Activated naive CD8-positive, alpha-beta T cell treated with anti-CD3 and anti-CD28 coated beads for 36 hours (primary cell): ENCODE measurements around the gene ARHGAP6. TPM values are rescaled to one million over a fixed set of nuclear protein-coding genes. Genes with fewer than 3 reads are reported as not detected.

Experiments
- DNase-seq: peaks from one replicate; pipeline ENCODE4 v3.0.0; 2021
- H3K27ac Mint-ChIP-seq: one replicate; pipeline ENCODE4 v1.8.0; 2022; ENCODE audit warnings: mild to moderate bottlenecking, moderate library complexity, mixed read lengths
- H3K27me3 Mint-ChIP-seq: one replicate; pipeline ENCODE4 v1.8.0; 2022; ENCODE audit warnings: mild to moderate bottlenecking, mixed read lengths
- H3K36me3 Mint-ChIP-seq: one replicate; pipeline ENCODE4 v1.8.0; 2021; ENCODE audit warnings: mild to moderate bottlenecking, mixed read lengths
- H3K4me1 Mint-ChIP-seq: one replicate; pipeline ENCODE4 v1.8.0; 2021; ENCODE audit warnings: mixed read lengths
- H3K4me3 Mint-ChIP-seq: one replicate; pipeline ENCODE4 v1.8.0; 2022; ENCODE audit warnings: mild to moderate bottlenecking, moderate library complexity, mixed read lengths
- H3K9me3 Mint-ChIP-seq: one replicate; pipeline ENCODE4 v1.8.0; 2022; ENCODE audit warnings: mixed read lengths
- total RNA-seq, 2 experiments: library from RNA; stranded (reverse); gene quantifications; one replicate each; pipeline ENCODE4 v1.2.3, GENCODE V29; 2021

ARHGAP6 gene
- total RNA-seq, 2 experiments from 2014 or later: not detected

GRCh38 chrX:11214346-11215190 is 451.2 kb downstream of the ARHGAP6 start:
- no peak for DNase-seq
- H3K4me3 Mint-ChIP-seq: no peak overlapping the region
- peaks cover 4% of the 10 kb centered on the region for H3K27me3 Mint-ChIP-seq
- no peaks in the 10 kb centered on the region for H3K36me3 Mint-ChIP-seq
- no peak overlapping the region for H3K27ac Mint-ChIP-seq
- peaks cover 4% of the 10 kb centered on the region for H3K9me3 Mint-ChIP-seq
- H3K4me1 Mint-ChIP-seq: peaks cover 2% of the 10 kb centered on the region

DNA sequence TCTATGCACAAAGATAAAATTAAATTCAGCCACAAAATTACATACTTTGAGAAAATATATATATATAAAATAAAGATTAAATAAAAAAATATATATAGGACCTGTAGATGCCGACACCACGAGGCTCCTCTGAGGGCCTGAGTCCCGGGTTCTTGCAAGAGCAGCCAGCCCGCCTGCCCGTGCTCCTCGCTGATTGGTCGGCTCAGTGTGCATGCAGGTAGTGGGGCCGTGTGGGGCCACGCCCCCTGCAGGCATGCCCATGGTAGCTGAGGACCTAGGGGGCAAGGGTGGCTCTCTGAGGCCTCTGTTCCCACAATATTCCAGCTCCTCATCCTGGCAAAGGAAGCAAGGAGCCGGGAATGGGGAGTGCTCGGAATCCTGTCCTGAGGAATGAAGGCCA is 453.0 kb downstream of the ARHGAP6 start:
- Mint-ChIP-seq H3K4me1 (peaks cover 2% of the 10 kb centered on the region), H3K27me3 (peaks cover 4% of the 10 kb centered on the region), H3K27ac (no peak overlapping the region), H3K9me3 (peaks cover 1% of the 10 kb centered on the region), H3K4me3 (no peak overlapping the region), H3K36me3 (no peaks in the 10 kb centered on the region)
- no peak for DNase-seq

DNA sequence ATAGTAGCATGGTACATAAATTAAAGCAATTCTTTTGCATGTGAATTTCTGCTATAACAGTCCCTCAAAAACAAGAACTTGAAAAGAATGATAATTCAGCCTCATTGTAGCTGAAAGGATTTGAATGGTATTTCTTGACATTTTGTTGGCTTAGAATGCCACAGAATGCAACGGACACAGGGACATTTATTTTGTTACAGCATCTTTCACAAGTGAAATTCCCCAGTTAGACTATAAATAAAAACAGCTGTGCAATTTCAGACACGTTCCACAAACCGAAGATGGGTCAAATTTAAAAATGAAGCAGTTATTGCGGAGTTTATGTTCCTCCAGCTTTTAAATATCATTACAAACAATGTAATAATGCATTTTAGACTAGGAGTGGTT is 455.3 kb downstream of the ARHGAP6 start:
- H3K27ac Mint-ChIP-seq: no peak overlapping the region
- no peaks in the 10 kb centered on the region for H3K36me3 Mint-ChIP-seq
- no peak for DNase-seq
- peaks cover 1% of the 10 kb centered on the region for H3K9me3 Mint-ChIP-seq
- H3K4me1 Mint-ChIP-seq: peaks cover 2% of the 10 kb centered on the region
- no peak overlapping the region for H3K4me3 Mint-ChIP-seq
- H3K27me3 Mint-ChIP-seq: peaks cover 4% of the 10 kb centered on the region

DNA sequence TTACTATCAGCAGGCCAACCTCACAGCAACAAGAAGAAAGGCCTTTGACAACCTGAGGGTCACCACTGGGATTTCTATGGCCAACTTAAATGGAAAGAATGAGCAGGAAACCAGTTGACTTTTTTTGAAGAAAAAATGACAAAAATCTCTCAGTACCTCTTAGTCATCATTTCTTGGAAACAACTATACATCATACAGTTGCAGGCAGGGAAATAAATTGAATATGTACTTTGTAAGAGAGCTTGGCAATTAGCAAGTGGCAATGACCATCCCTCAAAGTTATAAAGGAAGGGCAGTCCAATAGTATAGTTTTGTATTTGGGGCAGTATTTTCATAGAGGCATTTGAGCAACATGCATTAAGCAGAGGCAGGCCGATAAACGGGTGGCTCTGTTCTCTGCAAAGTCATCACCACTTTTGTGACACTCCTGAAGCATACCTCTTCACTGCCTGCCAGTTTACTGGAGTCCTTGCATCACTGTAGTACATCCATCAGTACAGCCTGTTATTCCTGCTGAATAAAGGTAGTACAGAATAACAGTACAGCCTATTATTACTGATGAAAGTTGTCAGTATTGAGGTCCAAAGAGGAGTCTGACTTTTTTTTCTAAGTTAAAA is 455.8 kb downstream of the ARHGAP6 start:
- H3K27ac Mint-ChIP-seq: no peak overlapping the region
- peaks cover 2% of the 10 kb centered on the region for H3K4me1 Mint-ChIP-seq
- H3K36me3 Mint-ChIP-seq: no peaks in the 10 kb centered on the region
- H3K9me3 Mint-ChIP-seq: peaks cover 1% of the 10 kb centered on the region
- no peak for DNase-seq
- no peak overlapping the region for H3K4me3 Mint-ChIP-seq
- H3K27me3 Mint-ChIP-seq: peaks cover 4% of the 10 kb centered on the region

DNA sequence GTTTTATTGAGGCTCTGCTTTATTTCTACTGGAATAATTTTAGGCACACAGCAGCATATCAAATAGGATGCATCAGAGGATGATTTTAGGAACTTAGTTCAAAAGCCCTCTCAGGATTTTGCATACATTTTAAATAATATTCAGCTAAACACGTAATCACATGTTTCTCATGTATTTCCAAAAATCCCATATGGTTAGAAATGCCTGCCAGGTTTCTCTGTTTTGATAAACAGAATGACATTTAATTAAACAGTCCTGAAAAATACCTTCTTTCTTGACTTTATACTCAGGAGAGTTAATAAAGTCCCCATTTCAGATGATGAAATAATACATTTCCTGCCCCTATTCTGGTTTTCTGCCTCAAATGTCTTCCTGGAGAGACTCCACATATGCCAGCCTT is 459.0 kb downstream of the ARHGAP6 start:
- H3K9me3 Mint-ChIP-seq: no peaks in the 10 kb centered on the region
- peaks cover 2% of the 10 kb centered on the region for H3K4me1 Mint-ChIP-seq
- H3K27ac Mint-ChIP-seq: no peak overlapping the region
- no peaks in the 10 kb centered on the region for H3K36me3 Mint-ChIP-seq
- no peak overlapping the region for H3K4me3 Mint-ChIP-seq
- H3K27me3 Mint-ChIP-seq: no peaks in the 10 kb centered on the region
- no peak for DNase-seq

DNA sequence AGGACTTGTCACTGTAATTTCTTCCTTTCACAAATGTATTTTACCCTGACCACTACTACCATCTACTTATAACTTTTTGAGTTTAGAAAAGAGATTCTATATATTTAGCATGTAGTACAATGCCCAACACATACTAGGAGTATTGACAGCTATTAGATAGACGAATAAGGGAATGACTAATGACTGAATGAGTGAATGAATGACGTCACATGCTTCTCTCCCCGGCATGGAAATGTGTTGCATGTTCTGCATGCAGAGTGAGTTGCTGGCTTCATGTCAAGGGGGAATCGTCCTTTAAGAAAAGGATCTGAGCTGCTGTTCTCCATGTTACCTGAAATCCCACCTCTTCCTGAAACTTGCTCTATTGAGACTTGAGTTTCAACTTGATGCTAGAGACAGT is 459.9 kb downstream of the ARHGAP6 start:
- no peak for DNase-seq
- Mint-ChIP-seq H3K4me3 (no peak overlapping the region), H3K36me3 (no peaks in the 10 kb centered on the region), H3K27me3 (no peaks in the 10 kb centered on the region), H3K9me3 (no peaks in the 10 kb centered on the region), H3K27ac (no peak overlapping the region), H3K4me1 (peaks cover 2% of the 10 kb centered on the region)

DNA sequence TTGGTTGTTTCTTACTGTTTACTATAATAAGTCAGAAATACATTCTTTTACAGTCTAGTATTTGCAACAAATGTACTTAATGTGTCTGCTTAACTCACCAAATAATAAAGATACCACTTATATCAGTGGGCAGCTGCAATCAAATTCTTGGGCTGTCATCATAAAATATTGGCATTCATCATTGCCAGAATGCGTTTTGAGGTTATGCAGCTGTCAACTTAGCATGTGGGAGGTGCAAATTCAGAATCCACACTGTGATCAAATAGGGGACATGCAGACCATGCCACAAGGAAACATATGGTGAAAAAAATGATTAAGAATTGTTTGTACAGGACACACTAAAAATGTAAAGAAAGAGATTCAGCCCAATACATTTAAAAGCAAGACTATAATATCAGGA is 468.0 kb downstream of the ARHGAP6 start:
- DNase-seq: no peak
- Mint-ChIP-seq H3K36me3 (no peaks in the 10 kb centered on the region), H3K4me3 (no peak overlapping the region), H3K27ac (no peak overlapping the region), H3K27me3 (peaks cover 4% of the 10 kb centered on the region), H3K4me1 (no peaks in the 10 kb centered on the region), H3K9me3 (no peaks in the 10 kb centered on the region)

DNA sequence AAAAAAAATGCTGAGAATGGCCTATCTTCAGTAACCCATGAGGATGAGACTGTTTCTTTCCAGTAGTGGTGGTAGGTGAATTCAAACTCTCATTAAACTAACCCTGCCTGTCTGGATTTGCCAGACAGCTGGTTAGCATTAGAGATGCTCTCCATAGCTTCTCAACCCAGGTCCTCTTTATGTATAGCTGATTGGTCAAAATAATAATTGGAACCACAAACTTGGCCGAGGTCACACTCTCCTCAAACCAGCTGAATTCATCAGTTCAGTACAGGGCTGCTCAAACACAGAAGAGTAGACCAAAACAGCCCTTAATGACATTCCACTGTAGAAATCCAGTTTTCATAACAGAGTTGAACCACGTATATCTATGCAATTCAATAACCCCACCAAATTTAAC is 469.2 kb downstream of the ARHGAP6 start:
- peaks cover 4% of the 10 kb centered on the region for H3K27me3 Mint-ChIP-seq
- no peaks in the 10 kb centered on the region for H3K9me3 Mint-ChIP-seq
- H3K36me3 Mint-ChIP-seq: no peaks in the 10 kb centered on the region
- no peak for DNase-seq
- H3K4me3 Mint-ChIP-seq: no peak overlapping the region
- H3K4me1 Mint-ChIP-seq: no peaks in the 10 kb centered on the region
- no peak overlapping the region for H3K27ac Mint-ChIP-seq

- H3K4me1 Mint-ChIP-seq: no peaks in the 10 kb centered on the region
These were observed 472.7 kb downstream of the ARHGAP6 start for GRCh38 chrX:11193035-11193469.

GRCh38 chrX:11190745-11191510 is 474.8 kb downstream of the ARHGAP6 start:
- H3K27ac Mint-ChIP-seq: no peak overlapping the region

More at GRCh38 chrX:11193035-11193469, 472.7 kb downstream of the ARHGAP6 start:
- no peak overlapping the region for H3K27ac Mint-ChIP-seq
- no peak for DNase-seq
- peaks cover 4% of the 10 kb centered on the region for H3K27me3 Mint-ChIP-seq
- no peak overlapping the region for H3K4me3 Mint-ChIP-seq
- no peaks in the 10 kb centered on the region for H3K9me3 Mint-ChIP-seq
- no peaks in the 10 kb centered on the region for H3K36me3 Mint-ChIP-seq

DNA sequence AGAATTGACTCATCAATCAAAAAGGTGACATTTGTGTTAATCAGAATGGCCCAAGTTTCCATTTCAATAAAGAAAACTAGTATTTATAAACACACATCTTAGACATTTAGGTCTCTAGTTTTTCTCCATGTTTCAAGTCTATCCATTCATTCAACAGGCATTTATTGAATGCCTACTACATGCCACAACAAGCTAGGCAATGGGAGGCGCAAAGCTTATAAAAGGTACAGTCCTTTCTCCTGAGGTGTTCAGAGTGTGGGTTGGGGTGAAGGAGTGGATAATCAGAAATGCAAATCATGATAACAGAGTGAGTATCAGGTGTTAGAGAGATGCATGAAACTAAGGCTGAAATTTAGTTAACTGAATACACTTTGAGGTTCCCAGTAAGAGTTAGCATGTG is 476.6 kb downstream of the ARHGAP6 start:
- Mint-ChIP-seq H3K27ac (no peak overlapping the region), H3K27me3 (peaks cover 4% of the 10 kb centered on the region), H3K4me3 (no peak overlapping the region), H3K36me3 (no peaks in the 10 kb centered on the region), H3K9me3 (no peaks in the 10 kb centered on the region), H3K4me1 (no peaks in the 10 kb centered on the region)
- no peak for DNase-seq

More at GRCh38 chrX:11190745-11191510, 474.8 kb downstream of the ARHGAP6 start:
- no peak for DNase-seq
- Mint-ChIP-seq H3K9me3 (no peaks in the 10 kb centered on the region), H3K36me3 (no peaks in the 10 kb centered on the region), H3K27me3 (peaks cover 4% of the 10 kb centered on the region), H3K4me1 (no peaks in the 10 kb centered on the region), H3K4me3 (no peak overlapping the region)

GRCh38 chrX:11188664-11189063 is 477.1 kb downstream of the ARHGAP6 start:
- H3K4me3 Mint-ChIP-seq: no peak overlapping the region
- no peaks in the 10 kb centered on the region for H3K36me3 Mint-ChIP-seq
- H3K9me3 Mint-ChIP-seq: no peaks in the 10 kb centered on the region
- no peak overlapping the region for H3K27ac Mint-ChIP-seq
- peaks cover 2% of the 10 kb centered on the region for H3K27me3 Mint-ChIP-seq
- DNase-seq: no peak
- no peaks in the 10 kb centered on the region for H3K4me1 Mint-ChIP-seq

DNA sequence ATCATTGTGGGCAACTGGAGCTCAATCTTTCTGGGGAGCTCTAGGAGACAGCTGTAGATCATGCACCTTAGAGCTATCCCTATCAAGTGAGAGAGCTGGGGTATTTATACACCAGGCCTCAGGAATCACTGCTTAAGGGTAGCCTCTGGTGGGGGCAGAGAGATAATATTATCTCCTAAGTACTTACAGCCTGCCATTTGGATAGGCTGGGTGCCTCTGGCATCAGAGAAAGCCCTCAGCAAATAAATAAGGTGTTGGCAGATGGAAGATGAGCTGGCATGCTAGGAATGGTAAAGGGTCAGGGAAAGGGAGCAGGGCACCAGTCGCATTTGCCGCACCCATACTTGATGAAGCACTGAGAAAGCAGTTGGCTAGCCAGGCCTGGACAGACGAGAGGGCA is 478.7 kb downstream of the ARHGAP6 start:
- Mint-ChIP-seq H3K36me3 (no peaks in the 10 kb centered on the region), H3K4me1 (no peaks in the 10 kb centered on the region), H3K27me3 (peaks cover 6% of the 10 kb centered on the region), H3K4me3 (no peak overlapping the region), H3K9me3 (no peaks in the 10 kb centered on the region), H3K27ac (no peak overlapping the region)
- no peak for DNase-seq

DNA sequence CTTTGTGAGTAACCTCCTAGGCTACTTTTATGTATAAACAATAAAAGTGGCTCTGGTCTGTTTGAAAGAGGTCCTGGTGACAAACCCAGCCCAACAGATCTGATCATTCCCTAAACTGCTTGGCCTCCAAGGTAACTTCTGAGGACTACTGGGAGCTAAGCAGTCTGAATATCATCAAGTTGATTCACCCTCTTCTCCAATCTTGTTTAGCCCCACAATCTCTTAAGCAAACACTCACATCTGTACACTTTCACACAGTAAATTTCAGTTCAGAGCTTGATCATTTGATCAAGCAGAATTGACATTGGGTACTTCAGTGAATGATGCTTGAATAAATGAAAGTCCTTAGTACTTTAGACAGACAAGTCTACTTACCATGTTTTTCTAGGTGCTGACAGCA is 479.9 kb downstream of the ARHGAP6 start:
- H3K9me3 Mint-ChIP-seq: no peaks in the 10 kb centered on the region
- H3K27me3 Mint-ChIP-seq: peaks cover 6% of the 10 kb centered on the region
- H3K4me3 Mint-ChIP-seq: no peak overlapping the region

DNA sequence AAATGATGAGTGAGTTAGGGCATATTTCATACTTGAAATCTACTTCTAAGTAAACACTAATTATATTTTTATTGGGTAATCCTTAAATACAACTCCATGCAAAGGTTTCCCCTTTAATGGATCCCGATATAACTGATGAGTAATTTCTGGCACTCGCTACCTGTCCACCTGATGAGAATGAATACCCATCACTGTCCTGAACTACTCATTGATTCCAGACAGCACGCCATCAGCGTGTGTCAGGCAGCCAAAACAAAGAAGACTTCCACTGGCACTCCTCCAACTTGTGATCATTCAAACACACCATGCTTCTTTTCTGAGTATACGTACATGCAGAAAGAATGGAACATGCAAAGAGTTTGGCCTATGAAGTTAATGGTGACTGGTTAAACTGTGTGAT is 485.1 kb downstream of the ARHGAP6 start:
- no peaks in the 10 kb centered on the region for H3K4me1 Mint-ChIP-seq
- no peaks in the 10 kb centered on the region for H3K36me3 Mint-ChIP-seq
- no peak overlapping the region for H3K4me3 Mint-ChIP-seq
- no peak for DNase-seq
- no peaks in the 10 kb centered on the region for H3K9me3 Mint-ChIP-seq
- H3K27ac Mint-ChIP-seq: no peak overlapping the region
- peaks cover 6% of the 10 kb centered on the region for H3K27me3 Mint-ChIP-seq

More for the DNA sequence above, 479.9 kb downstream of the ARHGAP6 start:
- Mint-ChIP-seq H3K36me3 (no peaks in the 10 kb centered on the region), H3K4me1 (no peaks in the 10 kb centered on the region), H3K27ac (no peak overlapping the region)
- DNase-seq: no peak
